IgD-negative memory B cell (primary cell): ENCODE data around the gene TCF23. TPM values are rescaled to one million over a fixed set of nuclear protein-coding genes. Genes with fewer than 3 reads are reported as not detected.
A peak's percentile ranks its signal among the peaks of the same experiment; 100 is the strongest.
"Not testable (repeated sequence)": the region's sequence is repeated elsewhere in the genome, so short reads cannot be mapped to it uniquely, and the experiment has no call there.

ENCODE experiments used
- H3K27ac Mint-ChIP-seq, 3 donors: one replicate each; pipeline ENCODE4 v1.8.0; 2020 to 2022; ENCODE audit warnings: mild to moderate bottlenecking in 3 of 3, mixed read lengths in 3 of 3, moderate library complexity in 1 of 3
- H3K27me3 Mint-ChIP-seq: one replicate; pipeline ENCODE4 v1.8.0; 2021; ENCODE audit warnings: mixed read lengths
- H3K36me3 Mint-ChIP-seq: one replicate; pipeline ENCODE4 v1.8.0; 2020; ENCODE audit warnings: mild to moderate bottlenecking, mixed read lengths
- H3K4me1 Mint-ChIP-seq, 3 donors: one replicate each; pipeline ENCODE4 v1.8.0; 2020 to 2022; ENCODE audit warnings: mixed read lengths in 3 of 3, mild to moderate bottlenecking in 1 of 3
- H3K4me3 Mint-ChIP-seq, 4 donors: one replicate each; pipeline ENCODE4 v1.8.0; 2020 to 2022; ENCODE audit warnings: mild to moderate bottlenecking in 4 of 4, mixed read lengths in 4 of 4, moderate library complexity in 3 of 4
- H3K9me3 Mint-ChIP-seq, 3 donors: one replicate each; pipeline ENCODE4 v1.8.0; 2020 to 2021; ENCODE audit warnings: mixed read lengths in 3 of 3, mild to moderate bottlenecking in 1 of 3
- polyA plus RNA-seq: library from polyadenylated mRNA; unstranded; fragments of 300-500 nt; fragmentation: Illumina TruSeq; gene quantifications from one replicate; pipeline ENCODE4 v1.2.3, GENCODE V29; 2021

The TCF23 gene
- polyA plus RNA-seq, 1 donor from 2014 or later, result not detected

DNA sequence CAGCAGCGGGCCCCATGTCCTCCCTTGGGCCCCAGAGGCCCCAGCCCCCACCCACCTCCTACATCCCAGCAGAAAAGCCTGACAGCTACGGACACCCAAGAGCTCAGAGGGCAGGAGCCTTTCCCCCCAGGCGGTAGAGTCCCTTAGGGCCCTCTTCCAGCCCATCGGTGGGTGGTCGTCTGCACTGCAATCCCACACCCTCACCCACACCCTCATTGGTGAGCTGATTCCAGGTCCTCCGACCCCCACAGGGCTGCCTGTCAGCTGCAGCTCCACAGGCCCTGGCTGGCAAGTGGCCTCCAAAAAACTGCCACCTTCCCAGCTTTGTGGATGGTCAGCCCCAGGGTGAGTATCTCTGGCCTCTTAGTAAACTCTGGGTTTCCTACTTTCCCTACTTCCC, 10.5 kb downstream of the TCF23 start:
- peaks cover 5 to 14% (median 6%) of the 10 kb centered on the region in 3 donors for H3K4me1 Mint-ChIP-seq
- no peak overlapping the region for H3K27ac Mint-ChIP-seq
- H3K27me3 Mint-ChIP-seq, result peaks cover 4% of the 10 kb centered on the region
- H3K4me3 Mint-ChIP-seq, result no peak overlapping the region
- H3K9me3 Mint-ChIP-seq, result no peaks in the 10 kb centered on the region
- H3K36me3 Mint-ChIP-seq, result no peaks in the 10 kb centered on the region

DNA sequence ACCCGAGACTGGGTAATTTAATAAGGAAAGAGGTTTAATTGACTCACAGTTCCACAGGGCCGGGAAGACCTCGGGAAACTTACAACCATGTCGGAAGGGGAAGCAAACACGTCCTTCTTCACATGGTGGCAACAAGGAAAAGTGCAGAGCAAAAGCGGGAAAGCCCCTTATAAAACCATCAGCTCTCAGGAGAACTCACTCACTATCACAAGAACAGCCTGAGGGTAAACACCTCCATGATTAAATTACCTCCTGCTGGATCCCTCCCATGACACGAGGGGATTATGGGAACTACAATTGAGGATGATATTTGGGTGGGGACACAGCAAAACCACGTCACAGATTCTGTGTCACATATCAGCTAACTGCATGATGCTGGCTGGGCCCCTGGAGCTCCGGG, 11.4 kb downstream of the TCF23 start:
- no peaks in the 10 kb centered on the region for H3K36me3 Mint-ChIP-seq
- H3K4me1 Mint-ChIP-seq, result peaks cover 11 to 20% (median 14%) of the 10 kb centered on the region in 3 donors
- no peaks in the 10 kb centered on the region for H3K9me3 Mint-ChIP-seq
- no peak overlapping the region for H3K4me3 Mint-ChIP-seq
- peaks cover 4% of the 10 kb centered on the region for H3K27me3 Mint-ChIP-seq
- no peak overlapping the region for H3K27ac Mint-ChIP-seq

DNA sequence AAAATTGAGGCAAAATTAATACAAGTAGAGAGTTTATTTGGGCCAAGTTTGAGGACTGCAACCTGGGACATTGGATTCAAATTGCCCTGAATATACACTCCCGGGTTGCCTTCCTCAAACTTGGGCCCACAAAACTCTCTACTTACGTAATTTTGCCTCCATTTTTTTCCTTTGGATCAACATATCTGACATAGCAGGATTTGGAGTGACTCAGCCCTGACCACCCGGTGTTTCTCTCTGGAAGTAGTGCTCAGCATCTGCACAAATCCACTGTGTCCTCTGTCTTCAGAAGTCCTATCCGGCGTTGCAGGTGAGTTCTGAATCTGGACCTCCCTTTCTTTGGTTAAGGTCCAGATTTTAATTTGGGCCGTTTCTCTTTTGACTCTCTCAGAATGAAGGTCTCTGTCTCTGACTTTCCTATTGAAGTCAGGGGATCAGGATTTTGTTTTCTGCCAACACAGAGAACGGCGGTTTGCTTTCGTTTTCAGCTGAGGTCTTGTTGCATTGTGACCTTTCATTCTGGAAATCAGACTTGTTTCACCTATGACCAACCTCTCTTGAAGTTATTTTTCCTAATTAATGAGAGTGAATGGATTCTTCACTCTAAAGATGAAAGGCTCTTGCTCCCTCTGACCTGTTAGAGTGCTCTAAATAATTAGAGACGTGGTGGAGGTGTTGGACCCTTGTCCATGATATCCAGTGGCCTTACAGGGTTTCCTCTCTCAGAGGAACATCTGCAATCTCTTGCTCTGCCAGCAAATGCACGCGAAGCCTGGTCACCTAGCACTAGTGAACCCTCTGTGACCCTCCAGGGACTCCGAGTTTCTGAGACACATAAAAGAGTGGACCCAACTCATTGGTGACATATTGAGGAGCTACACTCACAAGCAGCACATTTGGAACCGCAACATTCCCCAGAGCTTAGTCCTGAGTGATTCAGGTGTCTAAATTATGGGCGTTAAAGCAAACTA, 13.6 kb downstream of the TCF23 start:
- Mint-ChIP-seq H3K4me3 (peak overlapping the region in 1 of 4 donors; percentile 73), H3K4me1 (peaks cover 13 to 26% (median 24%) of the 10 kb centered on the region in 3 donors), H3K9me3 (no peaks in the 10 kb centered on the region), H3K27me3 (no peaks in the 10 kb centered on the region), H3K27ac (peak overlapping the region in 1 of 3 donors; percentile 20), H3K36me3 (no peaks in the 10 kb centered on the region)

DNA sequence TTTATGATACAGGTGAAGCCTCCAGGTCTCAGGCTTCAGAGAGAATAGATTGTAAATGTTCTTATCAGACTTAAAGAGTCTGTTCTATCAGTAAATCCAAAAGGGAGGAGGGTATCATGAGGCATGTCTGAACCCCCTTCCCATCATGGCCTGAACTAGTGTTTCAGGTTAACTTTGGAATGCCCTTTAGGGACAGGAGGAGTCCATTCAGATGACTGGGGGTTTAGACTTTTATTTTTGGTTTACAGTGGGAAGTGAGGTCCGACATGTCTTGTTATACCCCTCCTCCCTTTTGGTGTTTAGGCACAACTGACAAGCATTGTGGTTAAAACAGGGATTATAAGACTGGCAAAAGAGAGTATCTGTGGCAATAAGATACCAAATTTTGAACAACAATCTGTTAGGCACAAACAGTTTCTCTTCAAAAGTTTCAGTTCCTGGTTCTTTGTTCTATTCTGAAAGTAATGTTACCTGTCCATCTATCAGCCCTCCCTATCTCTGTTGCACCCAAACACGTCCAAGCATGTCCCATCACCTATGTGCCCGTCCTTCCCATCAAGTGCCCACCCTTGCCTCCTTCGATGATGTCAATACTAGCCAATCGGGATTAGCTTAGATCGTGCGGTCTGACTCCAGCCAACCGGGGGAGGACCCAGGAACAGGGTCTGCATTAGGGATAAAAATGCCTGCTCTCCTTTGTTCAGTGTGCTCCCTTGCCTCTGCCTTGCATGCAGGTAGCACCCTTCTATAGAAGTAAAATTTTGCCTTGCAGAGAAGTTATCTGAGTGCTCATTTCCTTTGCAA, 16.4 kb downstream of the TCF23 start:
- Mint-ChIP-seq H3K36me3 (no peaks in the 10 kb centered on the region), H3K9me3 (no peaks in the 10 kb centered on the region), H3K27me3 (peaks cover 2% of the 10 kb centered on the region), H3K27ac (peak overlapping the region in 2 of 3 donors; percentile 30 to 85), H3K4me1 (peaks cover 15 to 35% (median 27%) of the 10 kb centered on the region in 3 donors), H3K4me3 (peak overlapping the region in 3 of 4 donors; percentile 15 to 49 (median 32))

DNA sequence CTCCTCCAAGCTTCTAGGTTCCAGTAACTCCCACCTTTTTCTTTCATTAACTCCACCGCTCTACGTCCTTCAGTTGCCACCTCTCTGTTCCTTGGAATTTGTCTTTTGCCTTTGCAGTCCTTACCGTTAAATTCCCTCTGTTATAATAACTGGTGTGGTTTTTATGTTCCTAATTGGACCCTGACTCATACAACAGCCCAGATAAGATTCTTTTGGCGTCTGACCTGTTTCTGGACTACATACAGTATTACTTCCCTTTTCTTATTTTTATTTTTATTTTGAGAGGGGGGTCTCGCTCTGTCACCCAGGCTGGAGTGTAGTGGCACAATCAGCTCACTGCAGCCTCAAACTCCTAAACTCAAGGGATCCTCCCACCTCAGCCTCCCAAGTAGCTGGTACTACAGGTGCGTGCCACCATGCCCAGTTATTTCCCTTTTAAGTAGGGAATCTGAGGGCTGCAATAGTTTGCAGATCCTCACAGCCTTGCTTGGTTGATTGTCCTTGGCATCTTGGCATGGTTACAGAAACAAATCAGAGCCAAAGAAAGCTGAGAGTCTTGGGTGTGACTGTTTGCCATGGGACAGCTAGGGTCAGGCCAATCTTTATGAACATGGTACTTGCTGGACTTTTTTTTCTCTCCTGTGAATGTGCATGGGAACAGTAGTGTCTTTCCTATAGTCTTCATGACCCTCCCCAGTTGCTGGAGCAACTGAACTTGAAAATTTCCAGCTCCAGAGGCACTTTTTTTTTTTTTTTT, 22.0 kb downstream of the TCF23 start:
- Mint-ChIP-seq H3K9me3 (no peaks in the 10 kb centered on the region), H3K27ac (no peak overlapping the region), H3K36me3 (no peaks in the 10 kb centered on the region), H3K4me3 (peak overlapping the region; percentile 7 to 65 (median 62)), H3K4me1 (peaks cover 5 to 22% (median 10%) of the 10 kb centered on the region in 3 donors), H3K27me3 (peaks cover 9% of the 10 kb centered on the region)

DNA sequence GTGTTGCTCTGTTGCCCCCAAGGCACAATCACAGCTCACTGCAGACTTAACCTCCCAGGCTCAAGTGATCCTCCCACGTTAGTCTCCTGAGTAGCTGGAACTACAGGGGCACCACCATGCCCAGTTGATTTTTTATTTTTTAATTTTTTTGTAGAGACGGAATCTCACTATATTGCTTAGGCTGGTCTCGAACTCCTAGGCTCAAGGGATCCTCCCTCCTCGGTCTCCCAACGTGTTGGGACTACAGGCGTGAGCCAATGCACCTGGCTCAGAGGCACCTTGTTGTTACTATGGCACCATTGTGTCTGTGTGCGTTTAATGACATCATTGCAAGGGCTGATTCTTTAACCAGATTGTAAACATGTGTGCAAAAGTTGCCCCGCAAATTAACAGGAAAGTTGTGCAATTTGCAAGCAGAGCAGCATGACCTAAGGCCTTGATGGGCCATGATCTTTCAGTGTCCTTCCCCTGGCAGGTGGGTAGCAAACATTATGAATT, 22.6 kb downstream of the TCF23 start:
- H3K27me3 Mint-ChIP-seq, result peaks cover 11% of the 10 kb centered on the region

DNA sequence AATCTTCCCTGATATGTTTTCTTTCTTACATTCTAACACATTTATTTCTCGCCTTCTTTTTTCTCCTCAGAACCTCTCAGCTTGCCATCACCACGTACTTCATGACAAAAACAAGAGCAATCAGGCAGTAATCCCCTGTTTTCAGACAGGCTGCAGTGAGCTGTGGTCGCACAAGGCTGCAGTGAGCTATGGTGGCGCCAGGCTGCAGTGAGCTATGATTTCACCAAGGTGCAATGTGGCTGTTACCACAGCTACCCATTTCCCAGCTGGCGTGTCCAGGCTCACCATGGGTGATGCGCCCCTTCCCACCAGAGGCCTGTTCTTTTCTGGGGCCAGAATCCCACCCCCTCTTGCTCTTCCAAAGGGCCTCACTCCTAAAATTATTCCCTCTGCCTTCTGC, 25.8 kb downstream of the TCF23 start:
- Mint-ChIP-seq H3K9me3 (no peaks in the 10 kb centered on the region), H3K4me3 (no peak overlapping the region), H3K36me3 (no peaks in the 10 kb centered on the region), H3K27me3 (peaks cover 16% of the 10 kb centered on the region), H3K4me1 (peaks cover 6 to 10% (median 9%) of the 10 kb centered on the region in 3 donors), H3K27ac (no peak overlapping the region)

More for the DNA sequence above, 22.6 kb downstream of the TCF23 start:
- H3K27ac Mint-ChIP-seq, result no peak overlapping the region
- no peaks in the 10 kb centered on the region for H3K9me3 Mint-ChIP-seq
- peaks cover 6 to 22% (median 10%) of the 10 kb centered on the region in 3 donors for H3K4me1 Mint-ChIP-seq
- no peak overlapping the region for H3K4me3 Mint-ChIP-seq
- H3K36me3 Mint-ChIP-seq, result no peaks in the 10 kb centered on the region

DNA sequence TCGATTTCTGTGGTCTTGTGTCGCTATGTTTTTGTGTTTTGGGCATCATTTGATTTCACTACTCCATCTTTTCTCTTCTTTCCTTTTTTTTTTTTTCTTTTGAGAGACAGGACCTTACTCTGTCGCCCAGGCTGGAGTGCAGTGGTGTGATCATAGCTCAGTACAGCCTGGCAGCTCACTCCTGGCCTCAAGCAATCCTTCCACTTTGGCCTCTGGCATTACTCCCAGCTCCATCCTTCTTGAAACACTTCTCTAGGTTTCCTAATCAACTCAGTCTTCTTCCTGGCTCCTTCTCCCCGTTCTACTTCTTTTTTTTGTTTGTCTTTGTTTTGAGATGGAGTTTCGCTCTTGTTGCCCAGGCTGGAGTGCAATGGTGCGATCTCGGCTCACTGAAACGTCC, 26.5 kb downstream of the TCF23 start:
- Mint-ChIP-seq H3K36me3 (no peaks in the 10 kb centered on the region), H3K27me3 (peaks cover 16% of the 10 kb centered on the region), H3K27ac (no peak overlapping the region), H3K9me3 (no peaks in the 10 kb centered on the region), H3K4me1 (peaks cover 4 to 7% (median 4%) of the 10 kb centered on the region in 3 donors), H3K4me3 (no peak overlapping the region)

DNA sequence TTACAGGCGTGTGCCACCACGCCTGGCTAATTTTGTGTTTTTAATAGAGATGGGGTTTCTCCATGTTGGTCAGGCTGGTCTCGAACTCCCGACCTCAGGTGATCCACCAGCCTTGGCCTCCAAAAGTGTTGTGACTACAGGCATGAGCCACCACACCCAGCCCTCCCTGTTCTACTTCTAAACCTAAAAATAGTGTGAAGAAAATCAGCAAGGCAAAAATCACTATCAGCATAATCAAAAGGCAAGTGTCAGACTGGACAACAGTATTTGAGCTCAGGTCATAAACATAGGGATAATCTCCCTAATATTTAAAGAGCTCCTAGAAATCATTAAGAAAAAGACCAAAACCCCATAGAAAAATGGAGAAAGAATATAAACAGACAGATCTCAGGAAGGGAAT, 27.0 kb downstream of the TCF23 start:
- H3K4me1 Mint-ChIP-seq, H3K9me3 Mint-ChIP-seq, H3K4me3 Mint-ChIP-seq, H3K36me3 Mint-ChIP-seq, H3K27ac Mint-ChIP-seq: not testable (repeated sequence)
- peaks cover 15% of the 10 kb centered on the region for H3K27me3 Mint-ChIP-seq

DNA sequence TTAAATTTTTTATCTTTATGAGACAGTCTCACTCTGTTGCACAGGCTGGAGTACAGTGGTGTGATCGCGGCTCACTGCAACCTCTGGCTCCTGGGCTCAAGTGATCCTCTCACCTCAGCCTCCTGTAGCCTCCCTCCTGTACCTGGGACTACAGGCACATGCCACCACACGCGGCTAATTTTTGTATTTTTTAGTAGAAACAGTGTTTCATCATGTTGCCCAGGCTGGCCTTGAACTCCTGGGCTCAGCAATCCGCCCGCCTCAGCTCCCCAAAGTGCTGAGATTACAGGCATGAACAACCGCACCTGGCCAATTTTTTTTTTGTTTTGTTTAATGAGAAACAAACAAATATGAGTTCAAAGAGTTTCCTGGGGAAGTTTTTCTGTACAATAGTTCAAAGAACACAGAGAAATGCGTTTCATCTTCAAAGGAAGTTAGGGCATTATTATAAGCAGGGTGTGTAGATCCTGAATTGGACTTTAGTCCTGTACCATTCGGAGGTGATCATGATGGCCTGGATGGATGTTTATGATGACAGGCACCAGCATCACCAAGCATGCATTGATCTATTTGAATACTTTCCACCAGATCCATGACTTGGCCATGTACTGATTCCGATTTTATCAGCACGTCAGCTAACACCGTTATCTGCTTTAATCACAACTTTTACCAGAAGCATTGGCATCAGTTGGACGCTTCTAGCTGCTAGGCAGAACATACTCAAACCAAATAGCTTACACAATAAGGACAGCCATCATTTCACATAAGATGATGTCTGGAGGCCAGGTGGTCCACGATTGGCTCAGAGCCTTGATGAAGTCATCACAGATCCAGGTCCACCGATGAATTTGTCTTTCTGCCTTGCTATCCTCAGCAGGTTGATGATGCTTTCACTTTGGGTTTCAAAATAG, 28.9 kb downstream of the TCF23 start:
- Mint-ChIP-seq H3K27ac (no peak overlapping the region), H3K27me3 (peaks cover 20% of the 10 kb centered on the region), H3K4me1 (peaks cover 0 to 2% (median 0%) of the 10 kb centered on the region in 3 donors), H3K36me3 (peaks cover 4% of the 10 kb centered on the region), H3K9me3 (no peaks in the 10 kb centered on the region), H3K4me3 (no peak overlapping the region)

DNA sequence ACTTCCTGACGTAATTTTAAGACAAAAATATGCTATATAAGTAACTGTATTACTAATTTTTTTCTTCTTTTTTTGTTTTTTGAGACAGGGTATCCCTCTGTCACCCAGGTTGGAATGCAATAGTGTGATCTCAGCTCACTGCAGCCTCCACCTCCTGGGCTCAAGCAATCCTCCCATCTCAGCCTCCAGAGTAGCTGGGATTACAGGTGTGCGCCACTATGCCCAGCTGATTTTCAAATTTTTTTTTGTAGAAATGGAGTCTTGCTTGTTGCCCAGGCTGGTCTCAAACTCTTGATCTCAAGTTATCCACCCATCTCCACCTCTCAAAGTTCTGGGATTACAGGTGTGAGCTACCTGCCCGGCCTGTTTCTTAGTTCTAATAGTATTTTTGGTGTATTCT, 29.7 kb downstream of the TCF23 start:
- no peak overlapping the region for H3K27ac Mint-ChIP-seq
- peaks cover 0 to 2% (median 0%) of the 10 kb centered on the region in 3 donors for H3K4me1 Mint-ChIP-seq
- H3K4me3 Mint-ChIP-seq, result no peak overlapping the region
- peaks cover 17% of the 10 kb centered on the region for H3K27me3 Mint-ChIP-seq
- H3K9me3 Mint-ChIP-seq, result no peaks in the 10 kb centered on the region
- H3K36me3 Mint-ChIP-seq, result peaks cover 4% of the 10 kb centered on the region

DNA sequence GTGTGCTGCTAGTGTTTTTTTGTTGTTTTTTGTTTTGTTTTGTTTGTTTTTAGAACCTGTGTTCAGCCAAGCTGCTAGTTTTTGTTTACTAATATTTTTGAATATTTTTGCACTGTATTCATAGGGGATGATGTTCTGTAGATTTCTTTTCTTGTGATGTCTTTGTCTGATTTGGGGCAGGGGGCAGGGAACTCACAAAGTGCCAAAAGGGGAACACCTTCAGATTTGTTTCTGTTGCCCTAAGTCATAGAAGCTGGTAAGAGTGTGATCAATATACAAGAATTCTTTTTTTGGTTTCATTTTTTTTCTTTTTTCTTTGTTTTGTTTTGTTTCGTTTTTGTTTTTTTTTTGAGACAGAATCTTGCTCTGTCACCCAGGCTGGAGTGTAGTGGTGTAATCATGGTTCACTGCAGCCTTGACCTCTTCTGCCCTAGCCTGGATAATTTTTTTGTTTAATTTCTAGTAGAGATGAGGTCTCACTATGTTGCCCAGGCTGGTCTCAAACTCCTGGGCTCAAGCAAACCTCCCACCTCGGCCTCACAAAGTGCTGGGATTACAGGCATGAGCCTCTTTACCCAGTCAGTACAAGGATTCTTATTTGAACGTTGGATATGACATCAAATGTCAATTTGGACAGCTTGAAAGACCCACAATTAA, 30.7 kb downstream of the TCF23 start:
- H3K9me3 Mint-ChIP-seq, result no peaks in the 10 kb centered on the region
- H3K4me1 Mint-ChIP-seq, result peaks cover 0 to 2% (median 0%) of the 10 kb centered on the region in 3 donors
- H3K27ac Mint-ChIP-seq, result no peak overlapping the region
- H3K36me3 Mint-ChIP-seq, result peaks cover 4% of the 10 kb centered on the region
- peaks cover 21% of the 10 kb centered on the region for H3K27me3 Mint-ChIP-seq
- no peak overlapping the region for H3K4me3 Mint-ChIP-seq

DNA sequence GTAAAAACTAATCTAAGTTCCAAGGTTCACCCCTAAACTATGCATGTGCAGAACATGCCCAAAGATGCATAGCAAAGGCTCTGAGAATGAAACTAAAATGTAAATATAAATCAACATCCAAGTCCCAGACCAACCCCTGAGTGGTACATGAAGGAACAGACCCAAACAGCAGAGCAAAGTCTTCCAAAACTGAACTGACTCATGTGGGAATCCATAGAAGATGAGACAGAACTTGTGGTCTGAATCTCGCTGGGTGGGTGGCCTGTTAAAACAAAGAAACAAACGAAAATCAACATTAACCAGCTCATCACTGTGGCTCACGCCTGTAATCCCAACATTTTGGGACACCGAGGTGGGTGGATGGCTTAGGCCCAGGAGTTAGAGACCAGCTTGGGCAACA, 33.5 kb downstream of the TCF23 start:
- no peaks in the 10 kb centered on the region for H3K4me1 Mint-ChIP-seq
- peaks cover 4% of the 10 kb centered on the region for H3K36me3 Mint-ChIP-seq
- H3K27ac Mint-ChIP-seq, result no peak overlapping the region
- H3K27me3 Mint-ChIP-seq, result peaks cover 25% of the 10 kb centered on the region
- H3K9me3 Mint-ChIP-seq, result no peaks in the 10 kb centered on the region
- no peak overlapping the region for H3K4me3 Mint-ChIP-seq
